GM19035 (cell line): ENCODE measurements around the gene SSBP2.
"Not testable (repeated sequence)": the region's sequence is repeated elsewhere in the genome, so short reads cannot be mapped to it uniquely, and the experiment has no call there.

ENCODE experiments used
- ATAC-seq: cut with Tn5 transposase; IDR thresholded peaks from one replicate; pipeline ENCODE4 v1.9.1; 2021; ENCODE audit not compliant: unreplicated experiment

The SSBP2 gene

GRCh38 chr5:81469676-81470075 lies 281.2 kb downstream of the SSBP2 start:
- no peak for ATAC-seq

- ATAC-seq = no peak
Measured at GRCh38 chr5:81450940-81451339, 300.0 kb downstream of the SSBP2 start.

- ATAC-seq = no peak
Measured at GRCh38 chr5:81435023-81435422, 315.9 kb downstream of the SSBP2 start.

- no peak for ATAC-seq
Measured at GRCh38 chr5:81429985-81430384, 320.9 kb downstream of the SSBP2 start.

GRCh38 chr5:81429363-81429762 lies 321.5 kb downstream of the SSBP2 start:
- ATAC-seq = no peak

GRCh38 chr5:81428861-81429260 lies 322.0 kb downstream of the SSBP2 start:
- ATAC-seq = no peak

GRCh38 chr5:81428446-81428845 lies 322.5 kb downstream of the SSBP2 start:
- no peak for ATAC-seq

GRCh38 chr5:81427566-81427965 lies 323.3 kb downstream of the SSBP2 start:
- ATAC-seq = no peak

GRCh38 chr5:81426359-81427030 lies 324.4 kb downstream of the SSBP2 start:
- ATAC-seq = no peak

- peak; percentile 55 for ATAC-seq
Measured at GRCh38 chr5:81425569-81425968, 325.3 kb downstream of the SSBP2 start.

GRCh38 chr5:81424728-81425127 lies 326.2 kb downstream of the SSBP2 start:
- ATAC-seq = no peak

- ATAC-seq = no peak
Measured at GRCh38 chr5:81422671-81423070, 328.2 kb downstream of the SSBP2 start.

GRCh38 chr5:81420039-81420667 lies 330.7 kb downstream of the SSBP2 start:
- no peak for ATAC-seq

- ATAC-seq = no peak
Measured at GRCh38 chr5:81418606-81419005, 332.3 kb downstream of the SSBP2 start.

- no peak for ATAC-seq
Measured at GRCh38 chr5:81417052-81417451, 333.8 kb downstream of the SSBP2 start.

- no peak for ATAC-seq
Measured at GRCh38 chr5:81409896-81410295, 341.0 kb downstream of the SSBP2 start.

GRCh38 chr5:81409361-81409760 lies 341.5 kb downstream of the SSBP2 start:
- ATAC-seq = no peak

GRCh38 chr5:81408496-81408895 lies 342.4 kb downstream of the SSBP2 start:
- ATAC-seq = no peak

GRCh38 chr5:81407811-81408210 lies 343.1 kb downstream of the SSBP2 start:
- not testable (repeated sequence) for ATAC-seq

- no peak for ATAC-seq
Measured at GRCh38 chr5:81405126-81405891, 345.6 kb downstream of the SSBP2 start.

GRCh38 chr5:81402192-81402930 lies 348.5 kb downstream of the SSBP2 start:
- ATAC-seq = no peak
